HG03354 (cell line): Measurements from ENCODE around the gene INO80.
"Not testable (repeated sequence)": the region's sequence is repeated elsewhere in the genome, so short reads cannot be mapped to it uniquely, and the experiment has no call there.

Experiments used
- ATAC-seq: cut with Tn5 transposase; IDR thresholded peaks from one replicate; pipeline ENCODE4 v1.9.1; 2021; ENCODE audit warnings: mild to moderate bottlenecking; ENCODE audit not compliant: unreplicated experiment, poor library complexity, severe bottlenecking

The INO80 gene

GRCh38 chr15:40976819-40977218 is 139.3 kb downstream of the INO80 start:
- ATAC-seq, result no peak

GRCh38 chr15:40974879-40975278 is 141.2 kb downstream of the INO80 start:
- no peak for ATAC-seq

- ATAC-seq, result no peak
Measured at GRCh38 chr15:40969363-40969762, 146.7 kb downstream of the INO80 start.

- no peak for ATAC-seq
Measured at GRCh38 chr15:40968290-40969085, 147.6 kb downstream of the INO80 start.

GRCh38 chr15:40964634-40965033 is 151.4 kb downstream of the INO80 start:
- ATAC-seq, result no peak

GRCh38 chr15:40964006-40964405 is 152.1 kb downstream of the INO80 start:
- no peak for ATAC-seq

- ATAC-seq, result no peak
Measured at GRCh38 chr15:40963201-40963600, 152.9 kb downstream of the INO80 start.

- ATAC-seq, result not testable (repeated sequence)
Measured at GRCh38 chr15:40962317-40962716, 153.8 kb downstream of the INO80 start.

GRCh38 chr15:40961740-40962139 is 154.3 kb downstream of the INO80 start:
- not testable (repeated sequence) for ATAC-seq

- ATAC-seq, result no peak
Measured at GRCh38 chr15:40960925-40961324, 155.2 kb downstream of the INO80 start.

GRCh38 chr15:40960151-40960885 is 155.8 kb downstream of the INO80 start:
- no peak for ATAC-seq

- ATAC-seq, result no peak
Measured at GRCh38 chr15:40959331-40960141, 156.5 kb downstream of the INO80 start.

GRCh38 chr15:40958723-40959122 is 157.4 kb downstream of the INO80 start:
- no peak for ATAC-seq

GRCh38 chr15:40958146-40958545 is 157.9 kb downstream of the INO80 start:
- ATAC-seq, result no peak

- no peak for ATAC-seq
Measured at GRCh38 chr15:40957581-40958051, 158.5 kb downstream of the INO80 start.

- no peak for ATAC-seq
Measured at GRCh38 chr15:40957041-40957555, 159.0 kb downstream of the INO80 start.

- no peak for ATAC-seq
Measured at GRCh38 chr15:40956541-40956982, 159.5 kb downstream of the INO80 start.

GRCh38 chr15:40955930-40956540 is 160.0 kb downstream of the INO80 start:
- no peak for ATAC-seq

- ATAC-seq, result no peak
Measured at GRCh38 chr15:40955141-40955903, 160.8 kb downstream of the INO80 start.
